ENCODE results near the gene GADD45GIP1. TPM values are rescaled to one million over a fixed set of nuclear protein-coding genes. Genes with fewer than 3 reads are reported as not detected.
"Not testable (repeated sequence)": the region's sequence is repeated elsewhere in the genome, so short reads cannot be mapped to it uniquely, and the experiment has no call there.

Gene GADD45GIP1
- total RNA-seq, 4 donors from 2014 or later, result 3.3 to 76.8 (median 12.8) TPM

DNA sequence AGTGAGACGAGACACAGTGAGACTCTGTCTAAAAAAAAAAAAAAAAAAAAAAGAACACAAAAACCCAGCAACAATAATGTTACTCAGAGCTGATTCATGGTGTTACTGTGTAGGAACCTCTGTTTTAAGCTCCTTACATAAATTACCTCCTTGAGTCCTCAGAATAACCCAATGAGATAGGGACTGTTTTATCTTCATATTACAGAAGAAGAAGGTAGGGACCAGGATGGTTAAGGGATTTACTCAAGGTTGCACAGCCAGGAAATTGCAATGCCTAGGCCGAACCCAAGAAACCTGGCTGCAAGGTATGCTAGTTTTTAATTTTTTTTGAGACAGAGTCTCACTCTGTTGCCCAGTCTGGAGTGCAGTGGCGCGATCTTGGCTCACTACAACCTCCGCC, 10.9 kb upstream of the GADD45GIP1 start:
- intact Hi-C loops (cut with DNase I; ENCODE audit: low total_unique reads), result no loop called here
- Histone ChIP-seq H3K4me1 (no peaks in the 10 kb centered on the region), H3K4me3 (no peak overlapping the region), H3K27me3 (no peaks in the 10 kb centered on the region), H3K9me3 (no peaks in the 10 kb centered on the region), H3K27ac (no peak overlapping the region), H3K36me3 (no peaks in the 10 kb centered on the region)
- DNase-seq, result no peak
- no peak for TF ChIP-seq POLR2A (IDR thresholded peaks at IDR 0.05)
- no peak for TF ChIP-seq CTCF (IDR thresholded peaks at IDR 0.05)

DNA sequence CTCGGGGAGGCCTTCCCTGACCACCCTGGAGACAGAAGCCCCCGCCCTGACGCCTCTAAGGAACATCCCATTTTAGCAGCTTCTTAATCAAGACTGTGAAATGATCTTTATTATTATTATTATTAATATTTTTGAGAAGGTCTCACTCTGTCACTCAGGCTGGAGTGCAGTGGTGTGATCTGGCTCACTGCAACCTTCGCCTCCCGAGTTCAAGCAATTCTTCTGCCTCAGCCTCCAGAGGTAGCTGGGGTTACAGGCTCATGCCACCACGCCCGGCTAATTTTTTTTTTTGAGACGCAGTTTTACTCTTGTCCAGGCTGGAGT, 8.8 kb upstream of the GADD45GIP1 start:
- TF ChIP-seq POLR2A (IDR thresholded peaks at IDR 0.05) (no peak), CTCF (IDR thresholded peaks at IDR 0.05) (no peak)
- intact Hi-C loops (cut with DNase I; ENCODE audit: low total_unique reads), result no loop called here
- Histone ChIP-seq H3K27me3 (no peaks in the 10 kb centered on the region), H3K4me1 (no peaks in the 10 kb centered on the region), H3K4me3 (no peak overlapping the region), H3K36me3 (no peaks in the 10 kb centered on the region), H3K27ac (peak overlapping the region in 1 of 2 donors; percentile 58), H3K9me3 (no peaks in the 10 kb centered on the region)
- no peak for DNase-seq

DNA sequence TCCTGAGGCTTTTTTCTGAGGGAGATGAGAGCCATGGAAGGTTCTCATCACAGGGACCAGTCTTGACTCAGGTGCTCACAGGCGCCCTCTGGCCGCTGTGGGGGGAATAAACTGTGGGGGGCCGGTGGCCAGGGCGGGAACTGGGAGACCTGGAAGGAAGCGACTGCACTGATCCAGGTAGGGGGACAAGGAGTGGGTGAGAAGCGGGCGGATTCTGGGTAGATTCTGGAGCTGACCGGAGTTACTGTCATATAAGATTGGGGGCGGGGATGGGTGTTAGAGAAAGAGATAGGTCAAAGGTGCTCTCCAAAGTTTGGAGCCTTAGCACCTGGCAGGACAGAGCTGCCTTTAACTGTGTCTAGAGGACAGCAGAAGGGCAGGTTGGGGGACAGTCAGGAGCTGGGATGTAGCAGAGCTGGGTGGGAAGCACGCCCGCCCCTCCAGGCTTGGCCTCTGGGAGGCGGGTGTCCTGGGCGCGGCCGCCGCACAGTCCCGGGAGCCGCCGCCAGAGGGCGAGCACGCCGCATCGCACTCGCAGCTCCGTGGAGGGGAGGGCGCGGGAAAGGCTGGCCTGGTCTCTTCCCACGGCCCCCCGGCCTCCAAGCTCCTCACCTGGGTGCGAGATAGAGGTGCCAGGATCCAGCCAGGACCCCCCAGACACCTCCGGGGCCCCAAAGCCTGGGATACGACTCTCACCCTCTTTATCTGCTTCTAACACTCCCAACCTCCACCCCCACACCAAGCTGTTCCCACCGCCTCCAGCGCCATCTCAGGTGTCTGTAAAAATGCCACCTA, 8.2 kb upstream of the GADD45GIP1 start:
- peak; percentile 64 to 82 for DNase-seq
- Histone ChIP-seq H3K9me3 (no peaks in the 10 kb centered on the region), H3K27me3 (no peaks in the 10 kb centered on the region), H3K4me1 (no peaks in the 10 kb centered on the region), H3K4me3 (peak overlapping the region; percentile 30 to 33), H3K36me3 (no peaks in the 10 kb centered on the region), H3K27ac (peak overlapping the region; percentile 57 to 58)
- intact Hi-C loops (cut with DNase I; ENCODE audit: low total_unique reads), result no loop called here
- TF ChIP-seq POLR2A (IDR thresholded peaks at IDR 0.05), result no peak
- TF ChIP-seq CTCF (IDR thresholded peaks at IDR 0.05), result peak; percentile 87 to 97 (median 94)

- TF ChIP-seq POLR2A (IDR thresholded peaks at IDR 0.05), result no peak
- TF ChIP-seq CTCF (IDR thresholded peaks at IDR 0.05), result no peak
Observed at GRCh38 chr19:12959481-12959880, 2.5 kb upstream of the GADD45GIP1 start.

GRCh38 chr19:12957389-12957952, 448 bp upstream of the GADD45GIP1 start:
- H3K36me3 ChIP-seq; H3K9me3 ChIP-seq; DNase-seq; H3K27me3 ChIP-seq; intact Hi-C loops (cut with DNase I; ENCODE audit: low total_unique reads); H3K4me1 ChIP-seq: not testable (repeated sequence)
- Histone ChIP-seq H3K27ac (peak overlapping the region; percentile 84 to 95), H3K4me3 (peak overlapping the region; percentile 59 to 80)

More at GRCh38 chr19:12959481-12959880, 2.5 kb upstream of the GADD45GIP1 start:
- no peak for DNase-seq
- intact Hi-C loops (cut with DNase I; ENCODE audit: low total_unique reads), result no loop called here
- Histone ChIP-seq H3K9me3 (no peaks in the 10 kb centered on the region), H3K4me1 (no peaks in the 10 kb centered on the region), H3K27me3 (no peaks in the 10 kb centered on the region), H3K36me3 (no peaks in the 10 kb centered on the region), H3K27ac (no peak overlapping the region), H3K4me3 (no peak overlapping the region)

All from uterus (tissue), 4 donors.